ENCODE results near the gene METTL17.
"Not testable (repeated sequence)": the region's sequence is repeated elsewhere in the genome, so short reads cannot be mapped to it uniquely, and the experiment has no call there.

The METTL17 gene

DNA sequence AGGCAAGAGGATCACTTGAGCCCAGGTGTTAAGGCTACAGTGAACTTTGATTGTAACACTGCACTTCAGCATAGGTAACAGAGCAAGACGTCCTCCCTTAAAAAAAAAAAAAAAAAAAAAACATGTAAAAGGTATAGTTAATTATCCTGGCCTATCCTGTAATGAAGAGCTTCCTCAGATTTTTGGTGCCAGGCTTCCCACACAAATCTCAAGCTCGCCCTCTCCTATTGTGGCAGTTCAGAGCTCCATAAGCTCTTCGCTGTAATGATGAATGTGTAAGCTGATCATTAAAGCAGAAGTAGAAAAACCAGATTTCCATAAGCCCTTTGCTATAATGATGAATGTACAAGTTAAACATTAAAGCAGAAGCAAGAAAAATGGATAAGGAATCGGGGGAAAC lies 7.3 kb downstream of the METTL17 start:
- Histone ChIP-seq H3K4me1 (ENCODE audit: insufficient read depth, low read length) (peaks cover 10% of the 10 kb centered on the region), H3K36me3 (ENCODE audit: insufficient read depth, low read length) (peaks cover 54% of the 10 kb centered on the region), H3K27ac (ENCODE audit: low read depth, low read length) (no peak overlapping the region), H3K4me3 (ENCODE audit: low read length) (no peak overlapping the region), H3K9me3 (ENCODE audit: insufficient read depth, low read depth, low read length) (no peaks in the 10 kb centered on the region), H3K27me3 (ENCODE audit: insufficient read depth, low read length) (no peaks in the 10 kb centered on the region), H3K9ac (ENCODE audit: low read depth, low read length) (no peak overlapping the region)
- WGBS = 88% methylated on average over 3 of the region's 4 CpGs

DNA sequence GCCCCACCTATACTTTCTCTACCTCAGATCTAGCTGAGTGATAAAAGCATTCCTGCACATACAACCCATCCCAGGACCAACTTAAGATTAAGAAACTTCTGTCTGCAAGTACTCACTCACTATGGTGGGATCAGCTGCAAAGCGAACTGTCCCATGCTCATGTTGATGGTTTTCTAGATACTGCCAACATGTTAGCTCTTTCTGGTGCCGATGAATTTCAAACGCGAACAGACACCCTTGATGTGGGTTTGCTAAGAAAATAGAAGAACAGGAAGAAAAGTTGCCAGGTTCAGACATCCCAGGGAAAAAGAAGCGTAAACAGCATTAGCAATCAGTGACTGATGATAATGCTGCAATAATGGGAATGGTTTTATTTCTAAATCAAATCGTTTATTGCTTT lies 7.8 kb downstream of the METTL17 start:
- 93% methylated on average over 5 of the region's 6 CpGs for WGBS

DNA sequence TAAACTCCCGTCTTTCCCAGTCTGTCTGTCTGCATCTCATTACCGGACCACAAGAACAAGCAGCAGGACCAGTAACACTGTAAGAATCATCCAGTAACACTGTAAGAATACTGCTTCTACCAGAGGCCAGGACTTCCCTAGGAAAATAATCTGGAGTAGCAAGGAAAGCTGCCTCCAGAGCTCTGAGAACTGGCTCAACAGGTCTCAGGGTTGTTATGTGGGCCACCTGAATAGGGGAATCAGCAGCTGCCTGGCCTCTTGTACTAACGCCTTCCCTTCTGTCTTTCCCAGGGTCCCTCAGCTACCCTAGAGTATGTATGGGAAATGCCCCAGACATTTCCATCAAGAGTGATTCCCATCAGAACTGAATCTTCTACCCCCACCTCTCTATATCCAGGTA lies 8.4 kb downstream of the METTL17 start:
- no peaks in the 10 kb centered on the region for H3K9me3 ChIP-seq (ENCODE audit: insufficient read depth, low read depth, low read length)
- H3K27ac ChIP-seq (ENCODE audit: low read depth, low read length) = no peak overlapping the region; the same call in 1 of the 2 replicates
- H3K9ac ChIP-seq (ENCODE audit: low read depth, low read length) = no peak overlapping the region
- H3K4me3 ChIP-seq (ENCODE audit: low read length) = no peak overlapping the region
- peaks cover 10% of the 10 kb centered on the region for H3K4me1 ChIP-seq (ENCODE audit: insufficient read depth, low read length)
- 83% methylated on average over 3 of the region's 3 CpGs for WGBS
- H3K36me3 ChIP-seq (ENCODE audit: insufficient read depth, low read length) = peaks cover 44% of the 10 kb centered on the region
- H3K27me3 ChIP-seq (ENCODE audit: insufficient read depth, low read length) = no peaks in the 10 kb centered on the region

More for the DNA sequence above, 7.8 kb downstream of the METTL17 start:
- Histone ChIP-seq H3K4me3 (ENCODE audit: low read length) (no peak overlapping the region), H3K4me1 (ENCODE audit: insufficient read depth, low read length) (peaks cover 10% of the 10 kb centered on the region), H3K27me3 (ENCODE audit: insufficient read depth, low read length) (no peaks in the 10 kb centered on the region), H3K27ac (ENCODE audit: low read depth, low read length) (no peak overlapping the region), H3K9ac (ENCODE audit: low read depth, low read length) (no peak overlapping the region), H3K36me3 (ENCODE audit: insufficient read depth, low read length) (peaks cover 50% of the 10 kb centered on the region), H3K9me3 (ENCODE audit: insufficient read depth, low read depth, low read length) (no peaks in the 10 kb centered on the region)

DNA sequence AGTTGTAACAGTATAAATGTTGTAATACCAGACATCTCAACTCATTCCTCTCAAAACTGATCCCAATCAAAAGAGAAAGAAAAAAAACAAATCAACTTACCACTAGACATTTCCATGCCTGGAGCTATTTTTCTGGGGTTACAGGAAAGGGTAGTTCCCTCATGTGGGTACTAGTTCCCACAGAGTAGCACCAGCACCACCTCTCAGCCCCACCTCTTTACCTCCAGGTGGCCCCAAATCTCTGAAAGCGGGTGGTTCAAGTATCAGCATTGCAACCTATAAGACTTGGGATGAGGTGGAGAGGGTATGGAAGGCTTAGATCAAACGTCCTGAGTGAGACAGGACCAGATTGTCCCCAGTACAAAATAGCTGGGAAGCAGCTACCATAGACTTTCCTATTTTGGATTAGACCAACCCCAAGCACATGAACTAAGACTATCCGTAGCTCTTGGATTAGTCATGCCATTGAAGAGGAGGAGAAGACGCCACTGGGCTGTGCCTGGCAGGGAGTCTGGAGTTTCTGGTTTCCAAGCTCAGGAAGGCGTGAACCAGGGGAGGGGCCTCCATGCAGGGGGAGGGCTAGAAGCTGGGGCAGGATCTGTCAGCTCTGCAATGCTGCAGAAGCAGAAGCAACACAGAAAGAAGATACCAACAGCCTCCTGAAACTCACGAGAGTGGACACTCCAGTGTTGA lies 9.0 kb downstream of the METTL17 start, which contains the start of gene SLC39A2:
TSS of gene SLC39A2 (plus strand) at position 620 of the 693 bp plus-strand sequence. CDS start 154 bp downstream, outside the sequence.
- H3K9ac ChIP-seq (ENCODE audit: low read depth, low read length) = no peak within 1 kb of the TSS
- H3K27me3 ChIP-seq (ENCODE audit: insufficient read depth, low read length) = no peaks in the 10 kb centered on the region
- H3K27ac ChIP-seq (ENCODE audit: low read depth, low read length) = no peak within 1 kb of the TSS; the same call in 1 of the 2 replicates
- H3K4me1 ChIP-seq (ENCODE audit: insufficient read depth, low read length) = peaks cover 10% of the 10 kb centered on the region
- H3K36me3 ChIP-seq (ENCODE audit: insufficient read depth, low read length) = peaks cover 39% of the 10 kb centered on the region
- no peaks in the 10 kb centered on the region for H3K9me3 ChIP-seq (ENCODE audit: insufficient read depth, low read depth, low read length)
- 26% methylated on average over 6 of the region's 6 CpGs for WGBS
- H3K4me3 ChIP-seq (ENCODE audit: low read length) = peak within 1 kb of the TSS; percentile 23; the same call in 1 of the 2 replicates

DNA sequence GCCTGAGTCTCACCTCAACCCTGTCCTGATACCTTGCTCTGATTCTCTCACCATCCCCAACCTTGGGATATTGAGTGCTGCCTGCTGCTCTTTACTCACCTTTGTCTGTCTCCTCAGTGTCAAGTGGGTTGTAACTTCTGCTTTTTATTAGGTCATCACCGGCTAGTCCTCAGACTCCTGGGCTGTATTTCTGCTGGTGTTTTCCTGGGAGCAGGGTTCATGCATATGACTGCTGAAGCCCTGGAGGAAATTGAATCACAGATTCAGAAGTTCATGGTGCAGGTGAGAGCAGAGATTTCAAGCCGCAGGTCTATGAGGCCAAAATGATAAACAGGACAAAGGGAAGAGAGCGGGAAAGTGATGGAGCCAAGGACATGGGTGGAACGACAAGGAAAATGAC lies 9.8 kb downstream of the METTL17 start:
- H3K27me3 ChIP-seq (ENCODE audit: insufficient read depth, low read length) = no peaks in the 10 kb centered on the region
- WGBS = 90% methylated on average over 4 of the region's 4 CpGs
- no peaks in the 10 kb centered on the region for H3K9me3 ChIP-seq (ENCODE audit: insufficient read depth, low read depth, low read length)
- peaks cover 31% of the 10 kb centered on the region for H3K36me3 ChIP-seq (ENCODE audit: insufficient read depth, low read length)
- H3K27ac ChIP-seq (ENCODE audit: low read depth, low read length) = no peak overlapping the region
- no peak overlapping the region for H3K4me3 ChIP-seq (ENCODE audit: low read length)
- no peak overlapping the region for H3K9ac ChIP-seq (ENCODE audit: low read depth, low read length)
- H3K4me1 ChIP-seq (ENCODE audit: insufficient read depth, low read length) = peaks cover 10% of the 10 kb centered on the region

DNA sequence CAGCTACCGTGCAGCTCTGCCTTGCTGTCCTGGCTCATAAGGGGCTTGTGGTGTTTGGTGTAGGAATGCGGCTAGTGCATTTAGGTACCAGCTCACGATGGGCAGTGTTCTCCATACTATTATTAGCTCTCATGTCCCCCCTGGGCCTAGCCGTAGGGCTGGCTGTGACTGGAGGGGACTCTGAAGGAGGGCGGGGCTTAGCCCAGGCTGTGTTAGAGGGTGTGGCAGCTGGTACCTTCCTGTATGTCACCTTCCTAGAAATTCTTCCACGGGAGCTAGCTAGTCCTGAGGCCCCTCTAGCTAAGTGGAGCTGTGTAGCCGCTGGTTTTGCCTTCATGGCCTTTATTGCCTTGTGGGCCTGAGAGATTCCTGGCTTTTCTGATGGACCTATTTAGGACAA lies 11.4 kb downstream of the METTL17 start:
- peaks cover 10% of the 10 kb centered on the region for H3K4me1 ChIP-seq (ENCODE audit: insufficient read depth, low read length)
- WGBS = 82% methylated on average over 5 of the region's 7 CpGs
- no peaks in the 10 kb centered on the region for H3K27me3 ChIP-seq (ENCODE audit: insufficient read depth, low read length)
- no peak overlapping the region for H3K4me3 ChIP-seq (ENCODE audit: low read length)
- H3K9me3 ChIP-seq (ENCODE audit: insufficient read depth, low read depth, low read length) = no peaks in the 10 kb centered on the region
- no peak overlapping the region for H3K27ac ChIP-seq (ENCODE audit: low read depth, low read length)
- H3K9ac ChIP-seq (ENCODE audit: low read depth, low read length) = no peak overlapping the region
- peaks cover 15% of the 10 kb centered on the region for H3K36me3 ChIP-seq (ENCODE audit: insufficient read depth, low read length)

DNA sequence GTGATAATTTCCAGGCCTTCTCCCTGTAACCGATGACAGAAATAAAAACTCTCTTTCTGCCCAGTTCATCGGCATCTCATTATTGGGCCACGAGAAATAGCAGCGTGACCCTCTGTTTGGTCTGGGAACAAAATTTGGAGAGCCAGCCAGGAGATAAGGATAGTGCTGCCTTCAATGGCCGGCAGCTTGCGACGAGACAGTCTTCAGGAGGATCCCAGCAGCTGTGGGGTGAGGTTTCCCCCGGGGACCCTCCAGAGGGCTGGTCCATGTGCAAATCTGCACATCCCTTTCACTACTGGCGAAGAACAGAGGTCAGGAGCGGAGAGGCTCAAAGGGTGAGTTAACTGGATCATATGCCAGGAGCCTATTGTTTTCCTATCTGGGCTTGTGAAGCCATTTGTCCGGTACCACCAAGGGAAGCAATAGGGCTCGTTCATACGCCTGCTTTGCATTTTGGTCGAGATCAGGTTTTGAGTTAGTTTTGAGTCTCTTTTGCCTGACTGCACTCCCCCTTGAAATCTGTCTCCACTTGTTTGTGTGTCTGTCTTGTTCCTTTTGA lies 14.1 kb downstream of the METTL17 start:
- Histone ChIP-seq H3K4me3 (ENCODE audit: low read length) (no peak overlapping the region), H3K27me3 (ENCODE audit: insufficient read depth, low read length) (no peaks in the 10 kb centered on the region), H3K4me1 (ENCODE audit: insufficient read depth, low read length) (peaks cover 1% of the 10 kb centered on the region), H3K36me3 (ENCODE audit: insufficient read depth, low read length) (no peaks in the 10 kb centered on the region), H3K9ac (ENCODE audit: low read depth, low read length) (no peak overlapping the region), H3K27ac (ENCODE audit: low read depth, low read length) (no peak overlapping the region), H3K9me3 (ENCODE audit: insufficient read depth, low read depth, low read length) (no peaks in the 10 kb centered on the region)
- WGBS = 93% methylated on average over 14 of the region's 14 CpGs

DNA sequence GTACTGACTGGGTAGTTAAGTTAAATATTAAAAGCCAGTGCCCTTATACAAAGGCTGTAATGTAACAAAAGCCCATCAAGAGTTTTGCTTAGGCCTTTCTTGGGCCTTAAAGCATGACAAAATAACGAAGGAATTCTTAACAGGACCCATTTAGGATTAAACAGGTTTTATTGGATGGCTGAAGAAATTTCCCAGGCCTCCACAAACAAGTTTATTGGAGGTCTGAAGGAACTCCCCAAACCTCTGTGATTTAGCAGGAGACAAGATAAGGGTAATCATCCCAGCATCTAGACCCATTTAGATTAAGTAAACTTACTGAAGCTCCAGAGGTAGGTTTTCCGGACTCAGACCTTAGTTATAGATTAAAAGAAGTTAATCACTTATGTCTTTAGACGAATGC lies 19.9 kb downstream of the METTL17 start:
- not testable (repeated sequence) for H3K27me3 ChIP-seq (ENCODE audit: insufficient read depth, low read length); H3K9me3 ChIP-seq (ENCODE audit: insufficient read depth, low read depth, low read length); H3K27ac ChIP-seq (ENCODE audit: low read depth, low read length); H3K4me3 ChIP-seq (ENCODE audit: low read length); H3K4me1 ChIP-seq (ENCODE audit: insufficient read depth, low read length); H3K36me3 ChIP-seq (ENCODE audit: insufficient read depth, low read length); H3K9ac ChIP-seq (ENCODE audit: low read depth, low read length)
- 83% methylated on average over 1 of the region's 3 CpGs for WGBS

DNA sequence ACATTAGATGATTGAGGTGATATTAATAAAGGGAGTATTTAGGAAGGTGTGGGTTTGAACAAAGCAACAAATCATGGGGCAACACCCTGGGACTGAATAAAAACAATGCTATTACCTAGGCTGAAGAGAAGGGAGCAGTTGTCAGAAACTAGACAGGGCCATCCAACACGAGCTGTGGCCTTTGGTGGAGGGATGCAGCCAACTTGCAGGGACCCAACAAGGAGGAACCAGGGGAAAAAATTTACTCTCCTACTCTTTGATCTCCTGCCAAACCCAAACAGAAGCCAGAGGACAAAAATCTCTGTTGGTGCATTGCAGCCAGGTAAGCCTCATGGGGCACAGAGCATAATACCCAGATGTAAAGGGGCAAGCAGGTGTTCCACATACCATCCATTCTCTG lies 21.4 kb downstream of the METTL17 start:
- 71% methylated on average over 1 of the region's 1 CpG for WGBS

DNA sequence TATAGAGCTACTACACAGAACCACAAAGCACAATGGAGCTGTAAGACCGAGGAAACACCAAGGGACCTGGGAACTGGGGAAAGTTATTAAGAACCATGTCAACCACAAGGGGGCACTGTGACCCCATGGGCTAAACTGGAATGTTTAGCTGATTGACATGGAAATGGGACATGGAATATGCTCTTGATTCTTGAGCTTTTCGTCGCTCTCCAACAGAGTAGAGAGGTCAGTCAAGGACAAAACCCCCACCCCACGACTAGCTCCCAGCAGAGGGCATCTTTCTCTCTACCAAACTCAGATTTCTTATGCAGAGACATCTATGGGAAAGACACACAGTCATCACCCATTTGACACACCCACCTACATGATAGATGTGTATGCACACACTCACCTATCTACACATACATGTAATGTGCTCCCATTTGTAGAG lies 25.0 kb downstream of the METTL17 start:
- Histone ChIP-seq H3K36me3 (ENCODE audit: insufficient read depth, low read length) (no peaks in the 10 kb centered on the region; the same call in 1 of the 2 replicates), H3K27ac (ENCODE audit: low read depth, low read length) (no peak overlapping the region), H3K4me3 (ENCODE audit: low read length) (no peak overlapping the region), H3K9me3 (ENCODE audit: insufficient read depth, low read depth, low read length) (no peaks in the 10 kb centered on the region), H3K27me3 (ENCODE audit: insufficient read depth, low read length) (0 out of 2 replicates have a peak, but pooled peaks cover 3% of the 10 kb centered on the region), H3K9ac (ENCODE audit: low read depth, low read length) (no peak overlapping the region), H3K4me1 (ENCODE audit: insufficient read depth, low read length) (peaks cover 4% of the 10 kb centered on the region; the same call in 1 of the 2 replicates)
- 2% methylated on average over 4 of the region's 4 CpGs for WGBS

More for the DNA sequence above, 21.4 kb downstream of the METTL17 start:
- Histone ChIP-seq H3K36me3 (ENCODE audit: insufficient read depth, low read length) (no peaks in the 10 kb centered on the region), H3K9me3 (ENCODE audit: insufficient read depth, low read depth, low read length) (no peaks in the 10 kb centered on the region), H3K27me3 (ENCODE audit: insufficient read depth, low read length) (0 out of 2 replicates have a peak, but pooled peaks cover 3% of the 10 kb centered on the region), H3K4me3 (ENCODE audit: low read length) (no peak overlapping the region), H3K9ac (ENCODE audit: low read depth, low read length) (no peak overlapping the region), H3K4me1 (ENCODE audit: insufficient read depth, low read length) (peaks cover 9% of the 10 kb centered on the region), H3K27ac (ENCODE audit: low read depth, low read length) (no peak overlapping the region)

DNA sequence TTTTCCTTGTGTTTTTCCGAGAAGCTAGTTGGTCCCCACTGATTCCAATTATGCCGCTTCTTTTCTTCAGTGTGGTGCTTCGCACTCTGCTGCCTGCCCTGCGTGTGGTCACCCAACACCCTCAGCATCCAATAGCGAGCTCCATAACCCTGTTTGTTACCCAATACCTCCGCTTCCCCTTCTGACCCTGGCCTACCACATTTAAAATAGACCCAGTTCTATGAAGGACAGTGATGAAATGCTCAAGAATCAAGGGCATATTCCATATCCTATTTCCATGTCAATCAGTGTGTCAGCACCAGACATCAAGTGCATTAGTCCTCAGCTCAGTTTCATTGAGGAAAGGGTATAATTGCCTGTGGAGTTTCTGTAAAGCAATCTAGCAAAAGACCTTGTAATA lies 25.5 kb downstream of the METTL17 start:
- H3K36me3 ChIP-seq (ENCODE audit: insufficient read depth, low read length) = no peaks in the 10 kb centered on the region; the same call in 1 of the 2 replicates
- H3K27me3 ChIP-seq (ENCODE audit: insufficient read depth, low read length) = 0 out of 2 replicates have a peak, but pooled peaks cover 3% of the 10 kb centered on the region
- H3K4me3 ChIP-seq (ENCODE audit: low read length) = no peak overlapping the region
- peaks cover 4% of the 10 kb centered on the region; the same call in 1 of the 2 replicates for H3K4me1 ChIP-seq (ENCODE audit: insufficient read depth, low read length)
- H3K9me3 ChIP-seq (ENCODE audit: insufficient read depth, low read depth, low read length) = no peaks in the 10 kb centered on the region
- WGBS = 86% methylated on average over 6 of the region's 6 CpGs
- no peak overlapping the region for H3K27ac ChIP-seq (ENCODE audit: low read depth, low read length)
- H3K9ac ChIP-seq (ENCODE audit: low read depth, low read length) = no peak overlapping the region
